ENCODE data around the gene SLC39A11.
"Not testable (repeated sequence)": the region's sequence is repeated elsewhere in the genome, so short reads cannot be mapped to it uniquely, and the experiment has no call there.

Gene SLC39A11

GRCh38 chr17:72992783-72993467 lies 99.6 kb downstream of the SLC39A11 start:
- H3K36me3 ChIP-seq (ENCODE audit: control insufficient read depth in 1 of 2, insufficient read depth in 2 of 2, low read length in 2 of 2); H3K4me1 ChIP-seq (ENCODE audit: control insufficient read depth in 1 of 2, insufficient read depth in 2 of 2, low read length in 2 of 2); H3K27me3 ChIP-seq (ENCODE audit: insufficient read depth, low read length); H3K9ac ChIP-seq (ENCODE audit: low read length); H4K8ac ChIP-seq (ENCODE audit: low read depth, low read length); H3K4me3 ChIP-seq (ENCODE audit: low read depth, low read length); H3K9me3 ChIP-seq (ENCODE audit: insufficient read depth, low read depth, low read length); H4K12ac ChIP-seq (ENCODE audit: low read depth, low read length); H3K27ac ChIP-seq (ENCODE audit: low read depth, low read length); H2BK5ac ChIP-seq (ENCODE audit: low read depth, low read length, poor library complexity); H3K23ac ChIP-seq (ENCODE audit: low read length); H2BK12ac ChIP-seq (ENCODE audit: low read length); H3K14ac ChIP-seq (ENCODE audit: low read length); H3K79me2 ChIP-seq (ENCODE audit: control insufficient read depth, insufficient read depth, low read length, poor library complexity); H2BK120ac ChIP-seq (ENCODE audit: insufficient read depth, low read length, poor library complexity); DNase-seq; H3K4ac ChIP-seq (ENCODE audit: low read depth, low read length); H2AFZ ChIP-seq (ENCODE audit: insufficient read depth, low read length, poor library complexity); H3K4me2 ChIP-seq (ENCODE audit: low read length); H3K18ac ChIP-seq (ENCODE audit: low read length); H4K91ac ChIP-seq (ENCODE audit: low read depth, low read length); H3K79me1 ChIP-seq (ENCODE audit: low read length); H2AK5ac ChIP-seq (ENCODE audit: low read length): not testable (repeated sequence)
- WGBS (ENCODE audit: extremely low coverage, insufficient coverage, insufficient read length), result no CpG with 5 or more reads among the region's 6 CpGs

- Histone ChIP-seq H3K79me2 (ENCODE audit: control insufficient read depth, insufficient read depth, low read length, poor library complexity) (no peaks in the 10 kb centered on the region), H3K4me3 (ENCODE audit: low read depth, low read length) (no peak overlapping the region), H3K23ac (ENCODE audit: low read length) (no peak overlapping the region), H2AFZ (ENCODE audit: insufficient read depth, low read length, poor library complexity) (no peak overlapping the region), H3K36me3 (ENCODE audit: control insufficient read depth in 1 of 2, insufficient read depth in 2 of 2, low read length in 2 of 2) (no peaks in the 10 kb centered on the region), H3K4me2 (ENCODE audit: low read length) (no peak overlapping the region), H4K8ac (ENCODE audit: low read depth, low read length) (no peak overlapping the region), H3K4ac (ENCODE audit: low read depth, low read length) (no peak overlapping the region), H3K27me3 (ENCODE audit: insufficient read depth, low read length) (no peaks in the 10 kb centered on the region), H2BK5ac (ENCODE audit: low read depth, low read length, poor library complexity) (no peak overlapping the region), H2BK12ac (ENCODE audit: low read length) (no peak overlapping the region), H4K91ac (ENCODE audit: low read depth, low read length) (no peak overlapping the region), H3K18ac (ENCODE audit: low read length) (no peak overlapping the region), H3K4me1 (ENCODE audit: control insufficient read depth in 1 of 2, insufficient read depth in 2 of 2, low read length in 2 of 2) (peaks cover 0 to 2% of the 10 kb centered on the region in 2 experiments), H3K14ac (ENCODE audit: low read length) (no peak overlapping the region), H3K9me3 (ENCODE audit: insufficient read depth, low read depth, low read length) (no peaks in the 10 kb centered on the region), H2BK120ac (ENCODE audit: insufficient read depth, low read length, poor library complexity) (no peak overlapping the region), H2AK5ac (ENCODE audit: low read length) (no peak overlapping the region), H3K27ac (ENCODE audit: low read depth, low read length) (no peak overlapping the region), H4K12ac (ENCODE audit: low read depth, low read length) (no peak overlapping the region), H3K79me1 (ENCODE audit: low read length) (no peaks in the 10 kb centered on the region), H3K9ac (ENCODE audit: low read length) (no peak overlapping the region)
- no peak for DNase-seq
- no CpG with 5 or more reads among the region's 2 CpGs for WGBS (ENCODE audit: extremely low coverage, insufficient coverage, insufficient read length)
Measured at GRCh38 chr17:72991651-72992050, 100.8 kb downstream of the SLC39A11 start.

- Histone ChIP-seq H3K14ac (ENCODE audit: low read length) (no peak overlapping the region), H2AFZ (ENCODE audit: insufficient read depth, low read length, poor library complexity) (no peak overlapping the region), H2BK12ac (ENCODE audit: low read length) (no peak overlapping the region), H4K12ac (ENCODE audit: low read depth, low read length) (peak overlapping the region; percentile 26), H3K23ac (ENCODE audit: low read length) (no peak overlapping the region), H3K9ac (ENCODE audit: low read length) (no peak overlapping the region), H3K4me2 (ENCODE audit: low read length) (no peak overlapping the region), H3K36me3 (ENCODE audit: control insufficient read depth in 1 of 2, insufficient read depth in 2 of 2, low read length in 2 of 2) (no peaks in the 10 kb centered on the region), H3K79me2 (ENCODE audit: control insufficient read depth, insufficient read depth, low read length, poor library complexity) (no peaks in the 10 kb centered on the region), H2BK5ac (ENCODE audit: low read depth, low read length, poor library complexity) (no peak overlapping the region), H3K4me3 (ENCODE audit: low read depth, low read length) (no peak overlapping the region), H4K91ac (ENCODE audit: low read depth, low read length) (no peak overlapping the region), H2BK120ac (ENCODE audit: insufficient read depth, low read length, poor library complexity) (no peak overlapping the region), H3K27ac (ENCODE audit: low read depth, low read length) (no peak overlapping the region), H3K4ac (ENCODE audit: low read depth, low read length) (no peak overlapping the region), H2AK5ac (ENCODE audit: low read length) (no peak overlapping the region), H3K9me3 (ENCODE audit: insufficient read depth, low read depth, low read length) (peaks cover 2% of the 10 kb centered on the region), H3K4me1 (ENCODE audit: control insufficient read depth in 1 of 2, insufficient read depth in 2 of 2, low read length in 2 of 2) (peaks cover 4 to 10% of the 10 kb centered on the region in 2 experiments), H3K18ac (ENCODE audit: low read length) (no peak overlapping the region), H4K8ac (ENCODE audit: low read depth, low read length) (no peak overlapping the region), H3K27me3 (ENCODE audit: insufficient read depth, low read length) (no peaks in the 10 kb centered on the region), H3K79me1 (ENCODE audit: low read length) (no peaks in the 10 kb centered on the region)
- no CpG with 5 or more reads among the region's 6 CpGs for WGBS (ENCODE audit: extremely low coverage, insufficient coverage, insufficient read length)
- DNase-seq, result no peak
Measured at GRCh38 chr17:72989074-72989610, 103.3 kb downstream of the SLC39A11 start.

- no peak for DNase-seq
- Histone ChIP-seq H3K23ac (ENCODE audit: low read length) (no peak overlapping the region), H4K8ac (ENCODE audit: low read depth, low read length) (no peak overlapping the region), H2BK120ac (ENCODE audit: insufficient read depth, low read length, poor library complexity) (no peak overlapping the region), H3K14ac (ENCODE audit: low read length) (no peak overlapping the region), H3K4me1 (ENCODE audit: control insufficient read depth in 1 of 2, insufficient read depth in 2 of 2, low read length in 2 of 2) (peaks cover 4 to 10% of the 10 kb centered on the region in 2 experiments), H3K9ac (ENCODE audit: low read length) (no peak overlapping the region), H3K27ac (ENCODE audit: low read depth, low read length) (no peak overlapping the region), H2BK5ac (ENCODE audit: low read depth, low read length, poor library complexity) (no peak overlapping the region), H3K27me3 (ENCODE audit: insufficient read depth, low read length) (no peaks in the 10 kb centered on the region), H3K4me2 (ENCODE audit: low read length) (no peak overlapping the region), H4K12ac (ENCODE audit: low read depth, low read length) (no peak overlapping the region), H3K4ac (ENCODE audit: low read depth, low read length) (no peak overlapping the region), H2BK12ac (ENCODE audit: low read length) (no peak overlapping the region), H3K79me2 (ENCODE audit: control insufficient read depth, insufficient read depth, low read length, poor library complexity) (no peaks in the 10 kb centered on the region), H2AK5ac (ENCODE audit: low read length) (no peak overlapping the region), H3K18ac (ENCODE audit: low read length) (no peak overlapping the region), H3K4me3 (ENCODE audit: low read depth, low read length) (no peak overlapping the region), H3K9me3 (ENCODE audit: insufficient read depth, low read depth, low read length) (peaks cover 2% of the 10 kb centered on the region), H4K91ac (ENCODE audit: low read depth, low read length) (no peak overlapping the region), H3K79me1 (ENCODE audit: low read length) (no peaks in the 10 kb centered on the region), H2AFZ (ENCODE audit: insufficient read depth, low read length, poor library complexity) (no peak overlapping the region), H3K36me3 (ENCODE audit: control insufficient read depth in 1 of 2, insufficient read depth in 2 of 2, low read length in 2 of 2) (no peaks in the 10 kb centered on the region)
- WGBS (ENCODE audit: extremely low coverage, insufficient coverage, insufficient read length), result no CpG with 5 or more reads among the region's 5 CpGs
Measured at GRCh38 chr17:72988451-72988850, 104.0 kb downstream of the SLC39A11 start.

Data from trophoblast cell (in vitro differentiated cells and primary cell).